HCT116 (cell line): ENCODE data around the gene ITPK1. TPM values are rescaled to one million over a fixed set of nuclear protein-coding genes. Genes with fewer than 3 reads are reported as not detected.

Experiments used
- ATAC-seq: fragments of 200-7000 bp; cut with Tn5 transposase; 2 replicates; pipeline ENCODE4 v1.9.1; 2020; ENCODE audit warnings: mild to moderate bottlenecking, moderate library complexity
- BruUV-seq: library from RNA; stranded (reverse); fragments of 400-500 nt; replicated peaks from 2 replicates; lab custom pipeline; 2021; lab: Mats Ljungman, UMichigan
- CTCF ChIA-PET: fragments of 300-600 bp; sonication (Branson Sonifier 250); formaldehyde crosslinking; loops from one replicate; lab custom pipeline; 2021; ENCODE audit warnings: antibody characterized with exemption; lab: Charles Lee
- POLR2A ChIA-PET: fragments of 300-600, 350-600 bp; sonication (Branson Sonifier 250); formaldehyde crosslinking; loops from one replicate; lab custom pipeline; 2021; ENCODE audit warnings: antibody characterized with exemption; lab: Charles Lee
- RAD21 ChIA-PET, 2 experiments: fragments of 300-600 bp; sonication (Branson Sonifier 250); formaldehyde crosslinking; loops; one replicate each; lab custom pipeline; 2023; ENCODE audit warnings: low total read pairs in 2 of 2; ENCODE audit not compliant: uncharacterized antibody in 2 of 2, unreplicated experiment in 2 of 2, low non-redundant PET in 1 of 2; lab: Charles Lee
- DNase-seq: peaks from one replicate; pipeline ENCODE4 v3.0.0-alpha.2; 2010; ENCODE audit warnings: low read depth, low spot score
- H2AFZ ChIP-seq: fragments of 200-600 bp; shearing (Covaris generic), sonication (generic); 2 replicates; pipeline ENCODE4 v1.6.1; 2017; ENCODE audit warnings: low read depth, mixed run types, mixed read lengths, antibody characterized with exemption, low read length; ENCODE audit not compliant: poor library complexity, severe bottlenecking
- H3K27ac ChIP-seq: 2 replicates; pipeline ENCODE4 v1.5.1; 2012; ENCODE audit warnings: low read depth, low read length
- H3K27me3 ChIP-seq: fragments of 200-600 bp; sonication (generic); 2 replicates; pipeline ENCODE4 v1.6.1; 2016; ENCODE audit warnings: mixed run types, low read length, mixed read lengths; ENCODE audit not compliant: insufficient read depth
- H3K36me3 ChIP-seq, 2 experiments: fragments of 200-500 bp in 1 of 2; fragments of 200-600 bp in 1 of 2; sonication (Bioruptor generic) in 1 of 2; sonication (generic) in 1 of 2; 2 replicates each; pipeline versions ENCODE4 v1.5.1 to v1.6.1; 2014 to 2016; ENCODE audit warnings: low read length in 2 of 2, inconsistent platforms in 1 of 2, mixed read lengths in 1 of 2, mixed run types in 1 of 2; ENCODE audit not compliant: insufficient read depth in 2 of 2, control insufficient read depth in 1 of 2
- H3K4me1 ChIP-seq, 2 experiments: fragments of 200-600 bp in 1 of 2; sonication (generic) in 1 of 2; 2 replicates each; pipeline versions ENCODE4 v1.5.1 to v1.6.1; 2012 to 2017; ENCODE audit warnings: low read length in 2 of 2, inconsistent platforms in 1 of 2, mild to moderate bottlenecking in 1 of 2, mixed read lengths in 1 of 2, mixed run types in 1 of 2, moderate library complexity in 1 of 2; ENCODE audit not compliant: insufficient read depth in 2 of 2, control insufficient read depth in 1 of 2
- H3K4me2 ChIP-seq: fragments of 200-600 bp; sonication (generic); 2 replicates; pipeline ENCODE4 v1.6.1; 2017; ENCODE audit warnings: mixed run types, low read length, mixed read lengths
- H3K4me3 ChIP-seq, 2 experiments: fragments of 200-600 bp in 1 of 2; sonication (generic) in 1 of 2; replicated peaks in 1 of 2; 2 replicates each; pipeline ENCODE4 v1.5.1; 2011 to 2016; ENCODE audit warnings: low read length in 2 of 2, control low read depth in 1 of 2, low read depth in 1 of 2, mild to moderate bottlenecking in 1 of 2, mixed read lengths in 1 of 2, mixed run types in 1 of 2
- H3K79me2 ChIP-seq: fragments of 200-600 bp; sonication (generic); 2 replicates; pipeline ENCODE4 v1.6.1; 2017; ENCODE audit warnings: mild to moderate bottlenecking, mixed run types, low read length, moderate library complexity, mixed read lengths; ENCODE audit not compliant: insufficient read depth
- H3K9ac ChIP-seq: fragments of 200-600 bp; sonication (generic); 2 replicates; pipeline ENCODE4 v1.6.1; 2016; ENCODE audit warnings: low read length, mixed read lengths
- H3K9me2 ChIP-seq: fragments of 200-600 bp; sonication (generic), shearing (Covaris generic); 2 replicates; pipeline ENCODE4 v1.6.1; 2017; ENCODE audit warnings: mixed run types, mild to moderate bottlenecking, moderate library complexity; ENCODE audit not compliant: insufficient read depth
- H3K9me3 ChIP-seq, 2 experiments: fragments of 200-500 bp in 1 of 2; fragments of 200-600 bp in 1 of 2; sonication (Bioruptor generic) in 1 of 2; sonication (generic) in 1 of 2; 2 replicates each; pipeline ENCODE4 v1.6.1; 2014 to 2017; ENCODE audit warnings: low read length in 2 of 2, mixed read lengths in 2 of 2, inconsistent platforms in 1 of 2, low read depth in 1 of 2, mild to moderate bottlenecking in 1 of 2, mixed run types in 1 of 2, moderate library complexity in 1 of 2; ENCODE audit not compliant: control insufficient read depth in 1 of 2, insufficient read depth in 1 of 2
- H4K20me1 ChIP-seq: fragments of 200-600 bp; sonication (generic), shearing (Covaris generic); 2 replicates; pipeline ENCODE4 v1.6.1; 2017; ENCODE audit warnings: mixed run types, mild to moderate bottlenecking, moderate library complexity; ENCODE audit not compliant: insufficient read depth
- CBX3 ChIP-seq: IDR thresholded peaks from 2 replicates; pipeline ENCODE4 v1.6.1; 2012; ENCODE audit warnings: low read depth
- CTCF ChIP-seq, 3 experiments: fragments of 200-600 bp in 1 of 3; sonication (generic) in 1 of 3; IDR thresholded peaks in 2 of 3; conservative IDR thresholded peaks in 1 of 3; 2 replicates each; pipeline ENCODE4 v1.5.1; 2012 to 2017; ENCODE audit warnings: low read depth in 2 of 3, low read length in 2 of 3, antibody characterized with exemption in 1 of 3, borderline replicate concordance in 1 of 3, control low read depth in 1 of 3, mild to moderate bottlenecking in 1 of 3, mixed read lengths in 1 of 3, mixed run types in 1 of 3, moderate library complexity in 1 of 3; ENCODE audit not compliant: insufficient read depth in 1 of 3
- POLR2AphosphoS5 ChIP-seq: IDR thresholded peaks from 2 replicates; pipeline ENCODE4 v1.6.1; 2011; ENCODE audit warnings: mild to moderate bottlenecking, low read depth, low read length, moderate library complexity
- TCF7L2 ChIP-seq: IDR thresholded peaks from 2 replicates; pipeline ENCODE4 v1.7.0; 2011; ENCODE audit warnings: borderline replicate concordance, inconsistent platforms; ENCODE audit not compliant: insufficient read depth, insufficient read length; ENCODE audit errors: extremely low read depth
- YY1 ChIP-seq: IDR thresholded peaks from 2 replicates; pipeline ENCODE4 v1.6.1; 2011; ENCODE audit warnings: low read length, low read depth, moderate library complexity, mild to moderate bottlenecking; ENCODE audit not compliant: insufficient replicate concordance; ENCODE audit errors: extremely low read depth
- ZFX ChIP-seq: fragments of 450-650 bp; IDR thresholded peaks from 2 replicates; pipeline ENCODE4 v1.6.1; 2017
- intact Hi-C: fragments of 100-400 bp; cut with micrococcal nuclease; formaldehyde crosslinking; loops from 2 replicates; pipeline ENCODE4 v1.10.0; 2022
- total RNA-seq: library from RNA; stranded (reverse); gene quantifications from one replicate; pipeline ENCODE4 v1.2.1, GENCODE V29; 2021; ENCODE audit not compliant: unreplicated experiment

Gene ITPK1
- total RNA-seq, 1 experiment from 2014 or later = 70.2 TPM

- Histone ChIP-seq H3K9me3 (no peaks in the 10 kb centered on the region), H3K4me2 (no peak overlapping the region), H3K9ac (no peak overlapping the region), H3K27me3 (no peaks in the 10 kb centered on the region), H3K9me2 (no peaks in the 10 kb centered on the region), H3K4me3 (no peak overlapping the region), H2AFZ (no peak overlapping the region), H3K27ac (no peak overlapping the region), H3K36me3 (no peaks in the 10 kb centered on the region), H3K79me2 (no peaks in the 10 kb centered on the region), H3K4me1 (peaks cover 7 to 17% of the 10 kb centered on the region in 2 experiments; a peak in 3 of 4 replicates), H4K20me1 (no peaks in the 10 kb centered on the region)
- intact Hi-C loops = no loop called here
- CTCF ChIA-PET = no interaction called here
- BruUV-seq = no TSS peak
- DNase-seq (no peak), ATAC-seq (no peak)
- POLR2A ChIA-PET = no interaction called here
- TF ChIP-seq ZFX = no peak
- RAD21 ChIA-PET = no interaction called here
These were observed 181.3 kb downstream of the ITPK1 start for GRCh38 chr14:92934196-92935085.

- BruUV-seq = no TSS peak
- RAD21 ChIA-PET = no interaction called here
- Histone ChIP-seq H3K9me2 (no peaks in the 10 kb centered on the region), H3K4me1 (peaks cover 7 to 16% of the 10 kb centered on the region in 2 experiments; a peak in 3 of 4 replicates), H3K79me2 (no peaks in the 10 kb centered on the region), H3K27me3 (no peaks in the 10 kb centered on the region), H4K20me1 (no peaks in the 10 kb centered on the region), H3K9ac (no peak overlapping the region), H3K4me3 (no peak overlapping the region), H2AFZ (no peak overlapping the region), H3K4me2 (no peak overlapping the region), H3K36me3 (no peaks in the 10 kb centered on the region), H3K9me3 (no peaks in the 10 kb centered on the region), H3K27ac (no peak overlapping the region)
- no peak for TF ChIP-seq YY1
- TF ChIP-seq TCF7L2 = no peak
- TF ChIP-seq CTCF (IDR thresholded peaks at IDR 0.05 in 2 of 3, conservative IDR thresholded peaks at IDR 0.05 in 1 of 3; ENCODE audit: borderline replicate concordance in 1 of 3, insufficient read depth in 1 of 3, low read depth in 2 of 3, low read length in 2 of 3) = no peak
- no peak for TF ChIP-seq POLR2AphosphoS5
- no peak for TF ChIP-seq CBX3
- POLR2A ChIA-PET = no interaction called here
- no peak for ATAC-seq
- CTCF ChIA-PET = no interaction called here
- DNase-seq = no peak
- intact Hi-C loops = no loop called here
These were observed 182.2 kb downstream of the ITPK1 start for GRCh38 chr14:92933481-92933880.
